Measurements from ENCODE around the gene MACROD1. TPM values are rescaled to one million over a fixed set of nuclear protein-coding genes. Genes with fewer than 3 reads are reported as not detected.
A peak's percentile ranks its signal among the peaks of the same experiment; 100 is the strongest.

The MACROD1 gene
- total and polyA plus RNA-seq, 9 of the 15 experiments (the other 6 are each of a cell fraction or from before 2014, with no cell fraction given), result 1.1 to 60.0 (median 26.4) TPM

DNA sequence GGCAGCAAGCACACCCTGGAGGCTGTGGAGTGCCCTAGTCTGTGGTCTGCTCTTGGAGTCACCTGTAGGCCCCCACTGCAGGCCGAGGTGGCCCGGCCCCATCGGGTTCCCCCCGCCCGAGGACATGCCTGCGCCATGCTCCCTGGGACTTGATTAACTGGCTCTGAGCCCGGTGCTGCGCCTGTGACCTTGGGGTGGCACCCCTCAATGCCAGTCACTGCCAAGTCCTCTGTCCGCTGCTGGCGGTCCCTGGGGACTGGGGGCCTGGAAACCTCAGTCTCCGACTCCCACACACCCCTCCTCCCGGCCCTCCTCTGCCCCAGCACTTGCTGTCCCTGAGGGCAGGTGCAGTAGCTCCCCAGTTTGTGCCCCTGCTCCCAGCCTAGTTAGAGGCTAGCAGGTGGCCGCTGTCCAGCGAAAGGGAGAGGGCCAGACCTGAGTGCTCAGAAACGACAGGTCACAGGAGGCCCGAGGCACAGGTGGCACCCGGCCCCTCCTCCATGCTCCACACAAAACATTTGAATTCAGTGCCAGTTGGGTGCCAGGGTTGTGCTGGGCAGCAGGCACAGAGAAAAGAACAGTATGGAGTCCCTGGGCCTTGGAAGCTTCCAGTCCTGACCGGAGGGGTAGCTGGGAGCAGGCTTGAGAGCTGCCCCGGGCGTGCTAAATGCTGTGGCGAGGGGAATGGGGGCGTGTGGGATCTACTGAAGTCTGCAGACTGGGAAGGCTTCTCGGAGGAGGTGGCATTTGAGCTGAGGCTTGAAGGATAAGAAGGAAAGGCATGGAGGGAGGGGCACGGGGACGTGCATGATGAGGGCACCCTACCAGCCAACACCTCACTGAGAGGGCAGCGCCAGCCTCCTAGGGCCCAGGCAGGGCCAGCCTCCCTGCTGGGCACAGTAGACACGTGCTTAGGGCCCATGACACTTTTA lies 146.5 kb downstream of the MACROD1 start:
- POLR2A ChIA-PET, result interaction anchor here (0.7 to 1.0 kb wide), 4 partner anchors 12 to 79 kb away, joined by 3 read pairs; no protein-coding TSS in a partner anchor
- Histone ChIP-seq H3K27me3 (ENCODE audit: control insufficient read depth in 2 of 2, insufficient read depth in 2 of 2, low read length in 2 of 2) (peaks cover 0 to 4% of the 10 kb centered on the region in 2 experiments; a peak in 1 of 5 replicates), H4K20me1 (replicated peaks; ENCODE audit: control insufficient read depth, insufficient read depth, low read length) (peaks cover 59% of the 10 kb centered on the region), H3K27ac (ENCODE audit: extremely low read depth, low read depth, low read length) (no peak overlapping the region), H3K79me2 (ENCODE audit: control insufficient read depth, insufficient read depth, low read length) (no peaks in the 10 kb centered on the region), H2AFZ (ENCODE audit: low read depth, low read length) (no peak overlapping the region), H3K4me2 (ENCODE audit: insufficient read depth, low read length) (no peak overlapping the region), H3K4me1 (replicated peaks in 1 of 2; ENCODE audit: control insufficient read depth in 2 of 2, insufficient read depth in 2 of 2, low read length in 2 of 2) (peaks cover 0 to 49% of the 10 kb centered on the region in 2 experiments; a peak in 2 of 5 replicates), H3K36me3 (ENCODE audit: control insufficient read depth, insufficient read depth, low read length) (no peaks in the 10 kb centered on the region), H3K9me1 (ENCODE audit: control insufficient read depth, insufficient read depth, low read length) (no peaks in the 10 kb centered on the region), H3K9me3 (replicated peaks; ENCODE audit: control insufficient read depth, insufficient read depth, low read depth, low read length) (no peaks in the 10 kb centered on the region), H3K4me3 (no peak overlapping the region), H3K9ac (ENCODE audit: insufficient read depth in 1 of 2, low read depth in 2 of 2, low read length in 2 of 2) (peak overlapping the region in 1 of 2 experiments; percentile 14; a peak in 1 of 4 replicates)
- in situ Hi-C loops (cut with MboI) (no loop called here), intact Hi-C loops (cut with micrococcal nuclease) (no loop called here)
- ATAC-seq (0 out of 3 replicates have a peak, but pooled peaks have one; percentile 24), DNase-seq (ENCODE audit: extremely low read depth in 1 of 4, low spot score in 3 of 4) (no peak), FAIRE-seq (no peak)
- TF ChIP-seq ZFP36 (IDR thresholded peaks at IDR 0.05; ENCODE audit: low read depth, low read length, partially characterized antibody) (peak; percentile 91), PRPF4 (IDR thresholded peaks at IDR 0.05; ENCODE audit: insufficient read depth, low read depth, low read length, poor library complexity, severe bottlenecking) (no peak), NEUROD1 (IDR thresholded peaks at IDR 0.05; ENCODE audit: borderline replicate concordance, low read depth, low read length, partially characterized antibody) (no peak), RBM39 (optimal IDR thresholded peaks at IDR 0.05; ENCODE audit: low read depth, low read length) (no peak)
- 38% methylated on average over 20 of the region's 27 CpGs for WGBS (ENCODE audit: insufficient coverage, low coverage, missing lambda C conversion rate)
- no TSS peak for BruUV-seq (replicated peaks)
- CTCF ChIA-PET (ENCODE audit: low intra/inter-chr PET ratio), result no interaction called here
